HL-60 (cell line): ENCODE results near the gene TMEM37.

ENCODE experiments used
- DNase-seq, 2 experiments: peaks; one replicate each; pipeline ENCODE4 v3.0.0-alpha.2; 2010 to 2020; ENCODE audit warnings: low read depth in 1 of 2, low spot score in 1 of 2
- H3K27ac ChIP-seq: fragments of 250-450 bp; sonication (Bioruptor Pico); replicated peaks from 2 replicates; pipeline ENCODE4 v1.5.1; 2020; ENCODE audit warnings: mild to moderate bottlenecking, moderate library complexity
- H3K27me3 ChIP-seq: fragments of 250-450 bp; sonication (Bioruptor Pico); 2 replicates; pipeline ENCODE4 v1.5.1; 2021; ENCODE audit warnings: mild to moderate bottlenecking, moderate library complexity; ENCODE audit not compliant: insufficient read depth, poor library complexity, severe bottlenecking
- H3K4me3 ChIP-seq: replicated peaks from 2 replicates; pipeline ENCODE4 v1.5.1; 2011; ENCODE audit warnings: mild to moderate bottlenecking, control low read depth, low read length; ENCODE audit not compliant: insufficient read depth
- CTCF ChIP-seq: IDR thresholded peaks from one replicate; pipeline ENCODE4 v1.5.1; 2011; ENCODE audit warnings: low read length, control low read depth, inconsistent platforms; ENCODE audit not compliant: insufficient read depth
- GABPA ChIP-seq: IDR thresholded peaks from 2 replicates; pipeline ENCODE4 v1.6.1; 2012; ENCODE audit warnings: low read depth
- POLR2AphosphoS5 ChIP-seq: IDR thresholded peaks from 2 replicates; pipeline ENCODE4 v1.6.1; 2012; ENCODE audit warnings: low read depth
- REST ChIP-seq: IDR thresholded peaks from 2 replicates; pipeline ENCODE4 v1.6.1; 2012; ENCODE audit warnings: low read depth; ENCODE audit not compliant: insufficient replicate concordance
- SPI1 ChIP-seq: IDR thresholded peaks from 2 replicates; pipeline ENCODE4 v1.6.1; 2012; ENCODE audit warnings: low read depth, mild to moderate bottlenecking, borderline replicate concordance

The TMEM37 gene

GRCh38 chr2:119451336-119452050, 19.8 kb downstream of the TMEM37 start:
- H3K27ac ChIP-seq, result no peak overlapping the region
- no peak overlapping the region for H3K4me3 ChIP-seq
- DNase-seq, result no peak
- TF ChIP-seq REST (no peak), GABPA (no peak), CTCF (no peak), POLR2AphosphoS5 (no peak), SPI1 (no peak)
- peaks cover 16% of the 10 kb centered on the region for H3K27me3 ChIP-seq

- H3K27me3 ChIP-seq, result peaks cover 18% of the 10 kb centered on the region
- no peak for TF ChIP-seq REST
- TF ChIP-seq SPI1, result peak; percentile 34; the same call in 1 of the 2 replicates
- TF ChIP-seq GABPA, result no peak
- no peak overlapping the region for H3K4me3 ChIP-seq
- no peak overlapping the region for H3K27ac ChIP-seq
- DNase-seq, result no peak
Measured at GRCh38 chr2:119453972-119454593, 22.4 kb downstream of the TMEM37 start.

- Histone ChIP-seq H3K27me3 (peaks cover 18% of the 10 kb centered on the region), H3K4me3 (no peak overlapping the region), H3K27ac (no peak overlapping the region)
- no peak for DNase-seq
- TF ChIP-seq REST, result no peak
Measured at GRCh38 chr2:119455066-119455718, 23.5 kb downstream of the TMEM37 start.

GRCh38 chr2:119460076-119460475, 28.4 kb downstream of the TMEM37 start:
- H3K27me3 ChIP-seq, result peaks cover 12% of the 10 kb centered on the region
- no peak overlapping the region for H3K27ac ChIP-seq
- no peak for DNase-seq
- no peak overlapping the region for H3K4me3 ChIP-seq
- TF ChIP-seq GABPA (no peak), REST (no peak), POLR2AphosphoS5 (no peak), SPI1 (no peak), CTCF (no peak)
